ENCODE results near the gene TMEM131. TPM values are rescaled to one million over a fixed set of nuclear protein-coding genes. Genes with fewer than 3 reads are reported as not detected.

The TMEM131 gene
- total RNA-seq, 1 donor from 2014 or later, result 59.4 TPM

DNA sequence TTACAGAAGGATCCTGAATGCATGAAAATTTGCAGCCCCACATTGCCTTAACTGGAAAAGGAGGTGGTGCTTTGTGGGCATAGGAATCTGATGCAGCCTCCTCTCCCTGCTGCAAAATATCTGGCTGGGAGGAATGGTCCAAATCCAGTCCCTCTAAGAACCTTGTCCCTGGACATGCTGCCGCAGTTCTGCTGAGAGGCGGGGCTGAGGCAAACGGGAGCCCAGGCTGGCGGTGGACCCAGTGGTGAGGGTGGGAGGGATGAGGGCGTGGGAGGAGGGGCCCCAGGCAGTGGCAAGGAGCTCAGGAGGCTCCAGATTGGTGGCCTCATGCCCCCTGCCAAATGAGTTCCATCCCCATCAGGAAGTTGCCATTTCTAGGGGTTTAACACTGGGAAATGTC, 246.2 kb downstream of the TMEM131 start:
- H3K27ac Mint-ChIP-seq, result no peak overlapping the region

DNA sequence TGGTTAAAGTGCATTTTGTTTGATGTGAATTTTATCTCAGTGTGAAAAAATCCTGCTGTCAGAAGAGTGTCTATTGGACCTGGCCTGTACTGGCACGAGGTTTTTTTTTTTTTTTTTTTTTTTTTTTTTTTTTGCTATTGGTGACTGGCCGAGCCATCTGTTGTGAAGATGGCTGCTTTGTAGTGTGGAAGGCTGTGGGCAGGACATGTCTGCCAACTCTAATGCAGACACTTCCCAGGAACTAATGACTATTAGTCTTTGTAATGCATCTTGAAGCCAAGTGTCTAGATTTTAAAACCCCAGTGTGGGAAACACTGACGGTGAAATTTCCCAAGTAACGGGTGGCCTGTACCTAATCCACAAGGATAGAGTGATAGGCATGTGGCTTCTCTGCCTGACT, 248.0 kb downstream of the TMEM131 start:
- DNase-seq (ENCODE audit: low spot score), result no peak

More for the DNA sequence above, 246.2 kb downstream of the TMEM131 start:
- H3K4me1 Mint-ChIP-seq, result peaks cover 31% of the 10 kb centered on the region
- no peaks in the 10 kb centered on the region for H3K9me3 Mint-ChIP-seq
- TF ChIP-seq EZH2 (IDR thresholded peaks at IDR 0.05) (no peak), EZH2phosphoT487 (IDR thresholded peaks at IDR 0.05) (no peak)
- TF ChIP-seq, protein P1, sequence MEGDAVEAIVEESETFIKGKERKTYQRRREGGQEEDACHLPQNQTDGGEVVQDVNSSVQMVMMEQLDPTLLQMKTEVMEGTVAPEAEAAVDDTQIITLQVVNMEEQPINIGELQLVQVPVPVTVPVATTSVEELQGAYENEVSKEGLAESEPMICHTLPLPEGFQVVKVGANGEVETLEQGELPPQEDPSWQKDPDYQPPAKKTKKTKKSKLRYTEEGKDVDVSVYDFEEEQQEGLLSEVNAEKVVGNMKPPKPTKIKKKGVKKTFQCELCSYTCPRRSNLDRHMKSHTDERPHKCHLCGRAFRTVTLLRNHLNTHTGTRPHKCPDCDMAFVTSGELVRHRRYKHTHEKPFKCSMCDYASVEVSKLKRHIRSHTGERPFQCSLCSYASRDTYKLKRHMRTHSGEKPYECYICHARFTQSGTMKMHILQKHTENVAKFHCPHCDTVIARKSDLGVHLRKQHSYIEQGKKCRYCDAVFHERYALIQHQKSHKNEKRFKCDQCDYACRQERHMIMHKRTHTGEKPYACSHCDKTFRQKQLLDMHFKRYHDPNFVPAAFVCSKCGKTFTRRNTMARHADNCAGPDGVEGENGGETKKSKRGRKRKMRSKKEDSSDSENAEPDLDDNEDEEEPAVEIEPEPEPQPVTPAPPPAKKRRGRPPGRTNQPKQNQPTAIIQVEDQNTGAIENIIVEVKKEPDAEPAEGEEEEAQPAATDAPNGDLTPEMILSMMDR (IDR thresholded peaks at IDR 0.05), result no peak
- no peak overlapping the region for H3K4me3 Mint-ChIP-seq
- H3K36me3 Mint-ChIP-seq, result no peaks in the 10 kb centered on the region
- H2AFZ ChIP-seq (replicated peaks), result no peak overlapping the region
- no peak for DNase-seq (ENCODE audit: low spot score)
- peaks cover 3% of the 10 kb centered on the region for H3K27me3 Mint-ChIP-seq (ENCODE audit: insufficient read depth, low read depth)
- no peak overlapping the region for H3K4me3 ChIP-seq
- no peaks in the 10 kb centered on the region for H3K36me3 ChIP-seq
- H3K27ac ChIP-seq, result no peak overlapping the region
- H3K27me3 ChIP-seq, result no peaks in the 10 kb centered on the region
- no peak overlapping the region for H3K4me2 ChIP-seq
- peaks cover 17% of the 10 kb centered on the region for H3K4me1 ChIP-seq
- peaks cover 9% of the 10 kb centered on the region for H3F3A ChIP-seq (ENCODE audit: low read depth)
- H3K9ac ChIP-seq, result no peak overlapping the region
- no peaks in the 10 kb centered on the region for H3K79me2 ChIP-seq (ENCODE audit: low read depth)
- no peaks in the 10 kb centered on the region for H4K20me1 ChIP-seq (ENCODE audit: low read depth)
- no peaks in the 10 kb centered on the region for H3K9me3 ChIP-seq (ENCODE audit: low read depth)

DNA sequence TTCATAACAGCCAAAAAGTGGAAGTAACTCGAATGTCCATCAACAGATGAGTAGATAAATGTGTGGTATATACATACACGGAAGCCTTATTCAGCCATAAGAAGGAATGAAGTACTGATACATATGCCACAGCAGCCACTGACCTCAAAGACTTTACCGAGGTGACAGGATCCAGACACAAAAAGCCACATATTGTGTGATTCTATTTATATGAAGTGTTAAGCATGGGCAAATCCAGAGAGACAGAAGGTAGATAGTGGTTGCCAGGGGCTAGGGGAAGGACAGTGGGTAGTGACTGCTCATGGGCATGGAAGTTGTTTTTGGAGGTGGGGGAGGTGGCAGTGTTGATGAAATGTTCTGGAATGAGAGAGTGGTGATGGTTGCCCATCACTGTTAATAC, 248.5 kb downstream of the TMEM131 start:
- no peaks in the 10 kb centered on the region for H3K9me3 Mint-ChIP-seq

More for the DNA sequence above, 248.0 kb downstream of the TMEM131 start:
- Mint-ChIP-seq H3K4me3 (no peak overlapping the region), H3K36me3 (peaks cover 6% of the 10 kb centered on the region), H3K9me3 (no peaks in the 10 kb centered on the region), H3K27ac (no peak overlapping the region), H3K27me3 (ENCODE audit: insufficient read depth, low read depth) (peaks cover 4% of the 10 kb centered on the region), H3K4me1 (peaks cover 27% of the 10 kb centered on the region)
- Histone ChIP-seq H3K9me3 (ENCODE audit: low read depth) (no peaks in the 10 kb centered on the region), H2AFZ (replicated peaks) (no peak overlapping the region), H3K36me3 (no peaks in the 10 kb centered on the region), H3K79me2 (ENCODE audit: low read depth) (no peaks in the 10 kb centered on the region), H3K27ac (no peak overlapping the region), H3F3A (ENCODE audit: low read depth) (peaks cover 9% of the 10 kb centered on the region), H4K20me1 (ENCODE audit: low read depth) (no peaks in the 10 kb centered on the region), H3K4me1 (peaks cover 14% of the 10 kb centered on the region), H3K27me3 (no peaks in the 10 kb centered on the region), H3K4me2 (no peak overlapping the region), H3K4me3 (no peak overlapping the region), H3K9ac (no peak overlapping the region)
- TF ChIP-seq EZH2phosphoT487 (IDR thresholded peaks at IDR 0.05), result no peak
- TF ChIP-seq EZH2 (IDR thresholded peaks at IDR 0.05), result no peak
- TF ChIP-seq, protein P1 (IDR thresholded peaks at IDR 0.05), result no peak

More for the DNA sequence above, 248.5 kb downstream of the TMEM131 start:
- Histone ChIP-seq H3K9me3 (ENCODE audit: low read depth) (no peaks in the 10 kb centered on the region), H3K4me2 (no peak overlapping the region), H3K9ac (no peak overlapping the region), H3K27ac (no peak overlapping the region), H3F3A (ENCODE audit: low read depth) (peaks cover 9% of the 10 kb centered on the region), H3K4me3 (no peak overlapping the region), H3K36me3 (no peaks in the 10 kb centered on the region), H4K20me1 (ENCODE audit: low read depth) (no peaks in the 10 kb centered on the region), H3K4me1 (peaks cover 10% of the 10 kb centered on the region), H3K79me2 (ENCODE audit: low read depth) (no peaks in the 10 kb centered on the region), H3K27me3 (no peaks in the 10 kb centered on the region), H2AFZ (replicated peaks) (no peak overlapping the region)
- Mint-ChIP-seq H3K36me3 (peaks cover 6% of the 10 kb centered on the region), H3K27ac (no peak overlapping the region), H3K4me3 (no peak overlapping the region), H3K4me1 (peaks cover 26% of the 10 kb centered on the region), H3K27me3 (ENCODE audit: insufficient read depth, low read depth) (peaks cover 4% of the 10 kb centered on the region)
- TF ChIP-seq EZH2phosphoT487 (IDR thresholded peaks at IDR 0.05) (no peak), EZH2 (IDR thresholded peaks at IDR 0.05) (no peak)
- TF ChIP-seq, protein P1 (IDR thresholded peaks at IDR 0.05), result no peak
- DNase-seq (ENCODE audit: low spot score), result no peak
